ENCODE results near the gene FIS1. TPM values are rescaled to one million over a fixed set of nuclear protein-coding genes. Genes with fewer than 3 reads are reported as not detected.

FIS1 gene
- polyA plus RNA-seq, 1 donor (not counting 4 experiments of a cell fraction or from before 2014, with no cell fraction given): 202 TPM

DNA sequence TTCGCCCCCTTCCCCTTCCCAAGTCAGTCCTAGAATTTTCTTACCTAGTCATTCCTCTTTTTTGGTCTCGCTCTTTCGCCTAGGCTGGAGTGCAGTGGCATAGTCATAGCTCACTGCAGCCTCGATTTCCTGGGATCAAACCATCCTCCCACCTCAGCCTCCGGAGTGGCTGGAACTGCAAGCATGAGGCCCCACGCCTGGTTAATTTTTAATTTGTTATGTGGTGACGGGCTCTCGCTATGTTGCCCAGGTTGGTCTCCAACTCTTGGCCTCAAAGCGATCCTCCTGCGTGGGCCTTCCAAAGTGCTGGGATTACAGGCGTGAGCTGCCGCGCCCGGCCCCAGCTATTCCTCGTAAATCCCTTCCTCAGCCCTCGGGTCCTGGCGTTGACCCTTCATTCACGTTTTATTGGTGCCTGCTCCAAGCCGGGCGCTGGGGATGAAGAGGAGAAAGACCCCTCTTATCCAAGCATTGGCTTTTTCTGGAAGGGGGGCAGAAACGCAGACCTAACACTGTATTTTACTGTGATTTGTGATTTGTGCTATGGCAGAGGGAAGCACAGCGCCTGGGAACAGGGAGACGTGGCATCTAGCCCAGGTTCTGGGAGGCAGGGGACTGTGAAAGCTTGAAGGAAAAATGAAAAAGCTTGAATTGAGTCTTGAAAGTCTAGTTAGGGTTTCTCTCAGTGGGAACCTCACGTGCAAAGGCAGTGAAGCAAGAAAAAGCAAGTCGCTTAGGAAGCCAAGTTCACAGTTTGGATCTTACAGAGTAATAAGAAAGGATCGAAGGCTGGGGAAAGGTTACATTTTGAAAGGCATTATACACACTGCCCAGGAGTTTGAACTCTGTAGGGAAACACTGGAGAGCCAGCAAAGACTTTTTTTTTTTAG, 26.4 kb downstream of the FIS1 start:
- peak overlapping the region; percentile 94 for H3K27ac ChIP-seq (ENCODE audit: control insufficient read depth, insufficient read depth, low read length)
- H3K9me1 ChIP-seq (ENCODE audit: control insufficient read depth, extremely low read depth, insufficient read depth, low read length): no peaks in the 10 kb centered on the region
- dilution Hi-C loops (cut with MboI; ENCODE audit: extremely low pct_ligation_motif_present, low sequenced_read_pairs): no loop called here
- TF ChIP-seq, protein P1, sequence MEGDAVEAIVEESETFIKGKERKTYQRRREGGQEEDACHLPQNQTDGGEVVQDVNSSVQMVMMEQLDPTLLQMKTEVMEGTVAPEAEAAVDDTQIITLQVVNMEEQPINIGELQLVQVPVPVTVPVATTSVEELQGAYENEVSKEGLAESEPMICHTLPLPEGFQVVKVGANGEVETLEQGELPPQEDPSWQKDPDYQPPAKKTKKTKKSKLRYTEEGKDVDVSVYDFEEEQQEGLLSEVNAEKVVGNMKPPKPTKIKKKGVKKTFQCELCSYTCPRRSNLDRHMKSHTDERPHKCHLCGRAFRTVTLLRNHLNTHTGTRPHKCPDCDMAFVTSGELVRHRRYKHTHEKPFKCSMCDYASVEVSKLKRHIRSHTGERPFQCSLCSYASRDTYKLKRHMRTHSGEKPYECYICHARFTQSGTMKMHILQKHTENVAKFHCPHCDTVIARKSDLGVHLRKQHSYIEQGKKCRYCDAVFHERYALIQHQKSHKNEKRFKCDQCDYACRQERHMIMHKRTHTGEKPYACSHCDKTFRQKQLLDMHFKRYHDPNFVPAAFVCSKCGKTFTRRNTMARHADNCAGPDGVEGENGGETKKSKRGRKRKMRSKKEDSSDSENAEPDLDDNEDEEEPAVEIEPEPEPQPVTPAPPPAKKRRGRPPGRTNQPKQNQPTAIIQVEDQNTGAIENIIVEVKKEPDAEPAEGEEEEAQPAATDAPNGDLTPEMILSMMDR (optimal IDR thresholded peaks at IDR 0.05 in 1 of 3, IDR thresholded peaks at IDR 0.05 in 1 of 3, conservative IDR thresholded peaks at IDR 0.05 in 1 of 3; ENCODE audit: extremely low read depth in 1 of 3, insufficient read depth in 2 of 3, low read length in 3 of 3): no peak
- no peak for TF ChIP-seq EZH2 (IDR thresholded peaks at IDR 0.05; ENCODE audit: low read length)
- H4K20me1 ChIP-seq (ENCODE audit: control insufficient read depth, extremely low read depth, insufficient read depth, low read length): no peaks in the 10 kb centered on the region
- H2AFZ ChIP-seq (ENCODE audit: control insufficient read depth, low read length): peak overlapping the region; percentile 93
- H3K4me3 ChIP-seq (ENCODE audit: control insufficient read depth in 2 of 3, extremely low read depth in 1 of 3, insufficient read depth in 2 of 3, low read depth in 1 of 3, low read length in 3 of 3): peak overlapping the region; percentile 81 to 94 (median 91)
- H3K9ac ChIP-seq (ENCODE audit: control insufficient read depth, extremely low read depth, insufficient read depth, low read length): peak overlapping the region; percentile 85
- peaks cover 15 to 18% of the 10 kb centered on the region in 2 experiments for H3K36me3 ChIP-seq (ENCODE audit: control insufficient read depth in 2 of 2, extremely low read depth in 1 of 2, insufficient read depth in 2 of 2, low read length in 2 of 2)
- H3K79me2 ChIP-seq (ENCODE audit: control insufficient read depth, insufficient read depth, low read length): peaks cover 63% of the 10 kb centered on the region
- FAIRE-seq (no peak), DNase-seq (ENCODE audit: low read depth, low spot score) (no peak)
- H3K27me3 ChIP-seq (ENCODE audit: control insufficient read depth, extremely low read depth, insufficient read depth, low read length): no peaks in the 10 kb centered on the region
- H3K9me3 ChIP-seq (ENCODE audit: control insufficient read depth, low read depth, low read length): no peaks in the 10 kb centered on the region
- H3K4me2 ChIP-seq (ENCODE audit: control insufficient read depth, extremely low read depth, insufficient read depth, low read depth, low read length): peak overlapping the region; percentile 98
- H3K4me1 ChIP-seq (ENCODE audit: control insufficient read depth, extremely low read depth, insufficient read depth, low read length): peaks cover 14% of the 10 kb centered on the region

DNA sequence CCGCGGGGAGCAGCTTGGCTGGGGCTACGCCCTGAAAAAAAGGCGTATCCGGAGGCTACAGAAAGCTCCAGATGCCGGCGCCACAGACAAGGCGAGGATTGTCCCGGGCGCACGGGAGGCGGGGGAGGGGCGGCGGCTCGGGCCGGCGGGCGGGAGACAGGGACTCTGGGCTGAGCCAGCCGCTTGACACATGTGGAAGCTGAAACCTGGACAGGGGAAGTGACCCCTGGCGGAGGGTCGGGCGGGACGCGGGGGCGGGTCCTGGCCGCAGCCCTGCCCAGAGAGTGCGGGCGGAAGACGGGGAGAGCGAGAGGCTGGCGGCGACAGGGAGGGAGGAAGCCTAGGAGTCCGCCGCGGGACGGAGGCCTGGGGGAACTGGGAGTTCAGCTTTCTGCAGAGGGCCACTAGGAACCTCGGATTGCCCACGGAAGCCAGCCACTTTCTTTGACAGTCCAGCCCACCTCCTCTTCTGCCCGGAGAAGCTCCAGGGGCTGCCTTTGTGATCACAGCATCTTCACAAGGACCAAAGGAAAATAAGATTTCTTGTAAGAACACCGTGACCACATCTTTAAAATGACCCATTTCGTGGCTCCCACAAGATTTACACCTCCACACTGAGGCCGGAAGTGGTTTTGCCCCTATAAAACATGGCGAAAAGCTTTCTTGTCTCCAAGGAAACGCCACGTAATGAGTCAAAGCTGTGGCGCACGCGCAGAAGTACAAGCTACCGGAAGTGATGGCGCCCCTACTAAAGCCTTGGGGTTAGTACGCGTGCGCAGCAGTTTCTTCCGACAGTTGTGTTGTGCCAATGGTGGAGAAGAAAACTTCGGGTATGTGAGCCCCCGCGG, 27.3 kb downstream of the FIS1 start, which contains the start of the genes PLOD3 and ZNHIT1:
TSS of gene PLOD3 (minus strand) at position 194 of the 848 bp plus-strand sequence. CDS start 307 bp downstream, outside the sequence.
TSS of gene ZNHIT1 (plus strand) at position 778 of the 848 bp plus-strand sequence. CDS start at position 809, 31 bp downstream.
- Histone ChIP-seq H3K4me3 (ENCODE audit: control insufficient read depth in 2 of 3, extremely low read depth in 1 of 3, insufficient read depth in 2 of 3, low read depth in 1 of 3, low read length in 3 of 3) (peak within 1 kb of the TSS; percentile 81 to 94 (median 91)), H4K20me1 (ENCODE audit: control insufficient read depth, extremely low read depth, insufficient read depth, low read length) (no peaks in the 10 kb centered on the region), H3K27ac (ENCODE audit: control insufficient read depth, insufficient read depth, low read length) (peak within 1 kb of the TSS; percentile 94), H2AFZ (ENCODE audit: control insufficient read depth, low read length) (peak within 1 kb of the TSS; percentile 93), H3K9me1 (ENCODE audit: control insufficient read depth, extremely low read depth, insufficient read depth, low read length) (no peaks in the 10 kb centered on the region), H3K9ac (ENCODE audit: control insufficient read depth, extremely low read depth, insufficient read depth, low read length) (peak within 1 kb of the TSS; percentile 85), H3K79me2 (ENCODE audit: control insufficient read depth, insufficient read depth, low read length) (peaks cover 60% of the 10 kb centered on the region), H3K36me3 (ENCODE audit: control insufficient read depth in 2 of 2, extremely low read depth in 1 of 2, insufficient read depth in 2 of 2, low read length in 2 of 2) (peaks cover 12 to 17% of the 10 kb centered on the region in 2 experiments), H3K4me1 (ENCODE audit: control insufficient read depth, extremely low read depth, insufficient read depth, low read length) (peaks cover 14% of the 10 kb centered on the region), H3K27me3 (ENCODE audit: control insufficient read depth, extremely low read depth, insufficient read depth, low read length) (no peaks in the 10 kb centered on the region), H3K4me2 (ENCODE audit: control insufficient read depth, extremely low read depth, insufficient read depth, low read depth, low read length) (peak within 1 kb of the TSS; percentile 98), H3K9me3 (ENCODE audit: control insufficient read depth, low read depth, low read length) (no peaks in the 10 kb centered on the region)
- dilution Hi-C loops (cut with MboI; ENCODE audit: extremely low pct_ligation_motif_present, low sequenced_read_pairs): no loop called here
- TF ChIP-seq EZH2 (IDR thresholded peaks at IDR 0.05; ENCODE audit: low read length): no peak
- TF ChIP-seq, protein P1 (optimal IDR thresholded peaks at IDR 0.05 in 1 of 3, IDR thresholded peaks at IDR 0.05 in 1 of 3, conservative IDR thresholded peaks at IDR 0.05 in 1 of 3; ENCODE audit: extremely low read depth in 1 of 3, insufficient read depth in 2 of 3, low read length in 3 of 3): peak in 1 of 3 experiments; percentile 22
- DNase-seq (ENCODE audit: low read depth, low spot score) (peak; percentile 92), FAIRE-seq (peak; percentile 83)
